GM19351 (cell line): ENCODE results near the gene DLX1.

Experiments used
- ATAC-seq: cut with Tn5 transposase; IDR thresholded peaks from one replicate; pipeline ENCODE4 v1.9.1; 2021; ENCODE audit warnings: mild to moderate bottlenecking, moderate library complexity; ENCODE audit not compliant: unreplicated experiment

DLX1 gene

GRCh38 chr2:172086241-172087206 lies 1.2 kb downstream of the DLX1 start:
- ATAC-seq, result no peak

- no peak for ATAC-seq
Measured at GRCh38 chr2:172087207-172087779, 2.0 kb downstream of the DLX1 start.

GRCh38 chr2:172087780-172088244 lies 2.5 kb downstream of the DLX1 start:
- ATAC-seq, result no peak

- no peak for ATAC-seq
Measured at GRCh38 chr2:172088245-172089004, 3.1 kb downstream of the DLX1 start.

GRCh38 chr2:172089005-172089504 lies 3.7 kb downstream of the DLX1 start:
- ATAC-seq, result no peak

GRCh38 chr2:172089633-172090032 lies 4.3 kb downstream of the DLX1 start:
- ATAC-seq, result no peak

- ATAC-seq, result no peak
Measured at GRCh38 chr2:172090044-172090961, 5.0 kb downstream of the DLX1 start.

- no peak for ATAC-seq
Measured at GRCh38 chr2:172091000-172091641, 5.8 kb downstream of the DLX1 start.

- no peak for ATAC-seq
Measured at GRCh38 chr2:172091761-172092566, 6.7 kb downstream of the DLX1 start.

- no peak for ATAC-seq
Measured at GRCh38 chr2:172092716-172093415, 7.6 kb downstream of the DLX1 start.

GRCh38 chr2:172093416-172094293 lies 8.3 kb downstream of the DLX1 start:
- no peak for ATAC-seq

GRCh38 chr2:172094294-172095145 lies 9.2 kb downstream of the DLX1 start:
- ATAC-seq, result no peak

- ATAC-seq, result no peak
Measured at GRCh38 chr2:172095146-172095904, 10.0 kb downstream of the DLX1 start.

GRCh38 chr2:172095905-172096625 lies 10.8 kb downstream of the DLX1 start:
- ATAC-seq, result no peak
